WTC11 (cell line): Measurements from ENCODE around the gene TRPV2. TPM values are rescaled to one million over a fixed set of nuclear protein-coding genes. Genes with fewer than 3 reads are reported as not detected.

Experiments used
- ATAC-seq: fragments of 200-7000 bp; cut with Tn5 transposase; 2 replicates; pipeline ENCODE4 v1.10.0; 2021; ENCODE audit warnings: mild to moderate bottlenecking, moderate library complexity
- CTCF ChIA-PET: fragments of 300-600 bp; sonication (Branson Sonifier 250); formaldehyde crosslinking; loops from one replicate; lab custom pipeline; 2021; ENCODE audit warnings: antibody characterized with exemption; lab: Charles Lee
- POLR2A ChIA-PET: fragments of 350-600 bp; sonication (Branson Sonifier 250); formaldehyde crosslinking; loops from one replicate; lab custom pipeline; 2021; ENCODE audit warnings: antibody characterized with exemption; lab: Charles Lee
- DNase-seq: peaks from one replicate; pipeline ENCODE4 v3.0.0; 2021; ENCODE audit warnings: low spot score
- H3K27ac Mint-ChIP-seq: 2 replicates; pipeline ENCODE4 v1.8.0; 2021; ENCODE audit warnings: mixed read lengths
- H3K27me3 Mint-ChIP-seq: 2 replicates; pipeline ENCODE4 v1.8.0; 2021; ENCODE audit warnings: low read depth, mild to moderate bottlenecking, moderate library complexity, mixed read lengths
- H3K36me3 Mint-ChIP-seq: 2 replicates; pipeline ENCODE4 v1.8.0; 2021; ENCODE audit warnings: mixed read lengths
- H3K4me1 Mint-ChIP-seq: 2 replicates; pipeline ENCODE4 v1.8.0; 2022; ENCODE audit warnings: mixed read lengths
- H3K4me3 Mint-ChIP-seq: 2 replicates; pipeline ENCODE4 v1.8.0; 2021; ENCODE audit warnings: mild to moderate bottlenecking, moderate library complexity, mixed read lengths
- H3K9me3 Mint-ChIP-seq: 2 replicates; pipeline ENCODE4 v1.8.0; 2021; ENCODE audit warnings: mixed read lengths
- FOXK1 ChIP-seq: sonication (generic); formaldehyde crosslinking; IDR thresholded peaks from 2 replicates; pipeline ENCODE4 v1.8.0; 2022; ENCODE audit warnings: mild to moderate bottlenecking, moderate library complexity, missing genetic modification reagents
- FOXP1 ChIP-seq: sonication (generic); formaldehyde crosslinking; IDR thresholded peaks from 2 replicates; pipeline ENCODE4 v1.8.0; 2022; ENCODE audit warnings: missing genetic modification reagents, mild to moderate bottlenecking, moderate library complexity, borderline replicate concordance
- GABPB1 ChIP-seq: sonication (generic); formaldehyde crosslinking; IDR thresholded peaks from 2 replicates; pipeline ENCODE4 v1.8.1; 2023; ENCODE audit warnings: mild to moderate bottlenecking, missing genetic modification reagents
- JAZF1 ChIP-seq: fragments of 250-450 bp; sonication (Bioruptor Pico); IDR thresholded peaks from 2 replicates; pipeline ENCODE4 v1.9.0; 2021; ENCODE audit warnings: moderate library complexity, mild to moderate bottlenecking, inconsistent platforms
- JUN ChIP-seq: sonication (generic); formaldehyde crosslinking; IDR thresholded peaks from 2 replicates; pipeline ENCODE4 v1.8.0; 2023; ENCODE audit warnings: mild to moderate bottlenecking, missing genetic modification reagents
- NFE2L1 ChIP-seq: sonication (generic); formaldehyde crosslinking; IDR thresholded peaks from 2 replicates; pipeline ENCODE4 v1.8.1; 2023; ENCODE audit warnings: missing genetic modification reagents
- SOX15 ChIP-seq: fragments of 250-450 bp; sonication (Bioruptor Pico); IDR thresholded peaks from 2 replicates; pipeline ENCODE4 v1.9.0; 2021; ENCODE audit warnings: mild to moderate bottlenecking
- TP53 ChIP-seq: sonication (generic); formaldehyde crosslinking; IDR thresholded peaks from 2 replicates; pipeline ENCODE4 v1.8.1; 2023; ENCODE audit warnings: mild to moderate bottlenecking, missing genetic modification reagents
- ZNF138 ChIP-seq: sonication (generic); formaldehyde crosslinking; conservative IDR thresholded peaks from 2 replicates; pipeline ENCODE4 v1.8.1; 2022; ENCODE audit warnings: mild to moderate bottlenecking, moderate library complexity, missing genetic modification reagents
- ZNF317 ChIP-seq: sonication (generic); formaldehyde crosslinking; IDR thresholded peaks from 2 replicates; pipeline ENCODE4 v1.8.1; 2023; ENCODE audit warnings: low read depth, mild to moderate bottlenecking, moderate library complexity, missing genetic modification reagents, borderline replicate concordance
- total RNA-seq: library from RNA; stranded (reverse); gene quantifications from 3 replicates; pipeline ENCODE4 v1.2.3, GENCODE V29; 2021
- TF ChIP-seq, protein P1 (sequence below): sonication (generic); formaldehyde crosslinking; IDR thresholded peaks from 2 replicates; pipeline ENCODE4 v1.8.0; 2022; ENCODE audit warnings: mild to moderate bottlenecking, missing genetic modification reagents
- TF ChIP-seq, protein P2 (sequence below): sonication (generic); formaldehyde crosslinking; IDR thresholded peaks from 2 replicates; pipeline ENCODE4 v1.8.0; 2022; ENCODE audit warnings: mild to moderate bottlenecking, missing genetic modification reagents
- TF ChIP-seq, protein P3 (sequence below): sonication (generic); formaldehyde crosslinking; IDR thresholded peaks from 2 replicates; pipeline ENCODE4 v1.8.1; 2023; ENCODE audit warnings: mild to moderate bottlenecking, missing genetic modification reagents, borderline replicate concordance
- TF ChIP-seq, protein P4 (sequence below): fragments of 250-450 bp; sonication (Bioruptor Pico); IDR thresholded peaks from 2 replicates; pipeline ENCODE4 v1.9.0; 2021; ENCODE audit warnings: mild to moderate bottlenecking
- TF ChIP-seq, protein P5 (sequence below): sonication (generic); formaldehyde crosslinking; IDR thresholded peaks from 2 replicates; pipeline ENCODE4 v1.8.1; 2023; ENCODE audit warnings: mild to moderate bottlenecking, missing genetic modification reagents
- TF ChIP-seq, protein P6 (sequence below): sonication (generic); formaldehyde crosslinking; IDR thresholded peaks from 2 replicates; pipeline ENCODE4 v1.8.0; 2022; ENCODE audit warnings: mild to moderate bottlenecking, missing genetic modification reagents
- TF ChIP-seq, protein P7 (sequence below): sonication (generic); formaldehyde crosslinking; conservative IDR thresholded peaks from 2 replicates; pipeline ENCODE4 v1.8.1; 2023; ENCODE audit warnings: mild to moderate bottlenecking, low read depth, missing genetic modification reagents, moderate library complexity
- TF ChIP-seq, protein P8 (sequence below): sonication (generic); formaldehyde crosslinking; IDR thresholded peaks from 2 replicates; pipeline ENCODE4 v1.8.1; 2022; ENCODE audit warnings: low read depth, mild to moderate bottlenecking, moderate library complexity, missing genetic modification reagents, borderline replicate concordance

TRPV2 gene
- total RNA-seq, 1 experiment from 2014 or later: 3.5 TPM

DNA sequence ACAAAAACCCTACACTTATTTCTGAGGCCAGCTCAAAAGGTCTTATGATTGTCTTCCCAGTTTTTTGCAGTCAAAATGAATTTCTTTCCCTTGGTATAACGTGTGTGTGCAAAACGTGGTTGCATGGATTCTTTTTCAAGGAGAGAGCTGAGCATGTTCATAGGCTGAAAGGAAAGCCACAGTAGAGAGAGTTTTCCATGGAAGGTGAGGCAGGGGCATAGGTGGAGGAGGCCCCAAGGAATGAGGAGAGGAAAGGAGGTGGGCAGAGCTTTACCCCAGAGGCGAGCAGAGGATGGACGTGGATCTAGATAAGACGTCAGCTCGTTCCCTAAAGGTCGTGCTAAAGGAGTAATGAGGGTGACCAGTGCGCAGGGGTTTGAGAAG lies 22.8 kb downstream of the TRPV2 start:
- peak; percentile 1 for ATAC-seq
- Mint-ChIP-seq H3K36me3 (peaks cover 42% of the 10 kb centered on the region), H3K27ac (peak overlapping the region; percentile 100), H3K27me3 (no peaks in the 10 kb centered on the region; the same call in 1 of the 2 replicates), H3K9me3 (no peaks in the 10 kb centered on the region), H3K4me1 (peaks cover 65% of the 10 kb centered on the region), H3K4me3 (peak overlapping the region; percentile 99)
- TF ChIP-seq, protein P1, sequence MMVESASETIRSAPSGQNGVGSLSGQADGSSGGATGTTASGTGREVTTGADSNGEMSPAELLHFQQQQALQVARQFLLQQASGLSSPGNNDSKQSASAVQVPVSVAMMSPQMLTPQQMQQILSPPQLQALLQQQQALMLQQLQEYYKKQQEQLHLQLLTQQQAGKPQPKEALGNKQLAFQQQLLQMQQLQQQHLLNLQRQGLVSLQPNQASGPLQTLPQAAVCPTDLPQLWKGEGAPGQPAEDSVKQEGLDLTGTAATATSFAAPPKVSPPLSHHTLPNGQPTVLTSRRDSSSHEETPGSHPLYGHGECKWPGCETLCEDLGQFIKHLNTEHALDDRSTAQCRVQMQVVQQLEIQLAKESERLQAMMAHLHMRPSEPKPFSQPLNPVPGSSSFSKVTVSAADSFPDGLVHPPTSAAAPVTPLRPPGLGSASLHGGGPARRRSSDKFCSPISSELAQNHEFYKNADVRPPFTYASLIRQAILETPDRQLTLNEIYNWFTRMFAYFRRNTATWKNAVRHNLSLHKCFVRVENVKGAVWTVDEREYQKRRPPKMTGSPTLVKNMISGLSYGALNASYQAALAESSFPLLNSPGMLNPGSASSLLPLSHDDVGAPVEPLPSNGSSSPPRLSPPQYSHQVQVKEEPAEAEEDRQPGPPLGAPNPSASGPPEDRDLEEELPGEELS (CRISPR knock-in tag): no peak
- TF ChIP-seq, protein P2, sequence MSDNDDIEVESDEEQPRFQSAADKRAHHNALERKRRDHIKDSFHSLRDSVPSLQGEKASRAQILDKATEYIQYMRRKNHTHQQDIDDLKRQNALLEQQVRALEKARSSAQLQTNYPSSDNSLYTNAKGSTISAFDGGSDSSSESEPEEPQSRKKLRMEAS (CRISPR knock-in tag): no peak
- TF ChIP-seq ZNF138: no peak
- CTCF ChIA-PET: interaction anchor here (0.5 to 4.1 kb wide), 15 partner anchors 10 to 440 kb away, joined by 4 to 49 read pairs (median 6); partner anchors contain the start of genes CENPV, TRPV2 and UBB
- DNase-seq: no peak
- POLR2A ChIA-PET: interaction anchor here (0.5 to 1.9 kb wide), 14 partner anchors 11 to 152 kb away, joined by 3 to 16 read pairs (median 6); partner anchors contain the start of genes CENPV, TRPV2 and UBB

DNA sequence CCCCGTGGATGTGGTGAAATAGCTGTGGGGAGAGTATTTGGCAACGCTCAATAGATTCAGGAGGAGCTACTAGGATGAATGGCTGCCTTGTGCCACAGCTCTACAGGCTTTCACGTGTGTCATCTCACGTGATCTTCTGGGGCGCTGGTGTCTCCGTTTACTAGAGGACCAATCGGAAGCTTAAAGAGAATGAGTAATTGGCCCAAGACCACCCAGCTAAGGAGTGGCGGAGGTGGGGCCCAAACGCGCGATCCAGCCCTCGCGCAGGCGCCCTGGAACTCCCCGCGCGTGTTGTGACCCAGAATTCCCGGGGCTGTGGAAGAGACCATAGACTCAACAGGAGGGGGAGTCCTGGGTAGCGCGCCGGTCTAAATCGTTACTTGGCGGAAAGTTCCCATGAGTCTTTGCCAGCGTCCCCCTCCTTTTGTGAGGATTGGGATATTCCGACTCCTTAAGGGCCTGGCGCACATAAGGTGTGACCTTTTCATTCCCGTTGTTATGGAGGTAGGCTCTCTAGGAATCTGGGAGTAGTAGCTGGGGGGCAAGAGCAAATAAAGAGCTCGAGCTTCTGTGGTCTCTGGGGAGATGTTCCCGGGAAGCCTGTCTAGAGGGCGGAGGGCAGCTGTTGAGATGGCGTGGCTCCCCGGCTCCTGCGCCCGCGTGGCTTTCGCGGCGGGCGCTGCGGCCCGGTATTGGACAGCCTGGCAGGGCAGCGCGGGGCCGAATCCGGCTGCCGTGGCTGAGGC lies 23.4 kb downstream of the TRPV2 start:
- POLR2A ChIA-PET: interaction anchor here (0.5 to 1.9 kb wide), 16 partner anchors 11 to 151 kb away, joined by 3 to 16 read pairs (median 4); partner anchors contain the start of genes CENPV, TRPV2 and UBB
- peak overlapping the region; percentile 100 for H3K27ac Mint-ChIP-seq
- TF ChIP-seq SOX15 (no peak), NFE2L1 (CRISPR knock-in tag) (peak; percentile 78; the same call in 1 of the 2 replicates), FOXK1 (peak; percentile 86; the same call in 1 of the 2 replicates), GABPB1 (CRISPR knock-in tag) (peak; percentile 21; the same call in 1 of the 2 replicates), ZNF317 (no peak), JAZF1 (CRISPR knock-in tag) (no peak), TP53 (CRISPR knock-in tag) (no peak), JUN (CRISPR knock-in tag) (peak; percentile 79), FOXP1 (peak; percentile 58; the same call in 1 of the 2 replicates)
- TF ChIP-seq, protein P3, sequence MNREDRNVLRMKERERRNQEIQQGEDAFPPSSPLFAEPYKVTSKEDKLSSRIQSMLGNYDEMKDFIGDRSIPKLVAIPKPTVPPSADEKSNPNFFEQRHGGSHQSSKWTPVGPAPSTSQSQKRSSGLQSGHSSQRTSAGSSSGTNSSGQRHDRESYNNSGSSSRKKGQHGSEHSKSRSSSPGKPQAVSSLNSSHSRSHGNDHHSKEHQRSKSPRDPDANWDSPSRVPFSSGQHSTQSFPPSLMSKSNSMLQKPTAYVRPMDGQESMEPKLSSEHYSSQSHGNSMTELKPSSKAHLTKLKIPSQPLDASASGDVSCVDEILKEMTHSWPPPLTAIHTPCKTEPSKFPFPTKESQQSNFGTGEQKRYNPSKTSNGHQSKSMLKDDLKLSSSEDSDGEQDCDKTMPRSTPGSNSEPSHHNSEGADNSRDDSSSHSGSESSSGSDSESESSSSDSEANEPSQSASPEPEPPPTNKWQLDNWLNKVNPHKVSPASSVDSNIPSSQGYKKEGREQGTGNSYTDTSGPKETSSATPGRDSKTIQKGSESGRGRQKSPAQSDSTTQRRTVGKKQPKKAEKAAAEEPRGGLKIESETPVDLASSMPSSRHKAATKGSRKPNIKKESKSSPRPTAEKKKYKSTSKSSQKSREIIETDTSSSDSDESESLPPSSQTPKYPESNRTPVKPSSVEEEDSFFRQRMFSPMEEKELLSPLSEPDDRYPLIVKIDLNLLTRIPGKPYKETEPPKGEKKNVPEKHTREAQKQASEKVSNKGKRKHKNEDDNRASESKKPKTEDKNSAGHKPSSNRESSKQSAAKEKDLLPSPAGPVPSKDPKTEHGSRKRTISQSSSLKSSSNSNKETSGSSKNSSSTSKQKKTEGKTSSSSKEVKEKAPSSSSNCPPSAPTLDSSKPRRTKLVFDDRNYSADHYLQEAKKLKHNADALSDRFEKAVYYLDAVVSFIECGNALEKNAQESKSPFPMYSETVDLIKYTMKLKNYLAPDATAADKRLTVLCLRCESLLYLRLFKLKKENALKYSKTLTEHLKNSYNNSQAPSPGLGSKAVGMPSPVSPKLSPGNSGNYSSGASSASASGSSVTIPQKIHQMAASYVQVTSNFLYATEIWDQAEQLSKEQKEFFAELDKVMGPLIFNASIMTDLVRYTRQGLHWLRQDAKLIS (CRISPR knock-in tag): 0 out of 2 replicates have a peak, but pooled peaks have one; percentile 61
- TF ChIP-seq, protein P4, sequence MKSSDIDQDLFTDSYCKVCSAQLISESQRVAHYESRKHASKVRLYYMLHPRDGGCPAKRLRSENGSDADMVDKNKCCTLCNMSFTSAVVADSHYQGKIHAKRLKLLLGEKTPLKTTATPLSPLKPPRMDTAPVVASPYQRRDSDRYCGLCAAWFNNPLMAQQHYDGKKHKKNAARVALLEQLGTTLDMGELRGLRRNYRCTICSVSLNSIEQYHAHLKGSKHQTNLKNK (CRISPR knock-in tag): peak; percentile 27; the same call in 1 of the 2 replicates
- TF ChIP-seq, protein P5, sequence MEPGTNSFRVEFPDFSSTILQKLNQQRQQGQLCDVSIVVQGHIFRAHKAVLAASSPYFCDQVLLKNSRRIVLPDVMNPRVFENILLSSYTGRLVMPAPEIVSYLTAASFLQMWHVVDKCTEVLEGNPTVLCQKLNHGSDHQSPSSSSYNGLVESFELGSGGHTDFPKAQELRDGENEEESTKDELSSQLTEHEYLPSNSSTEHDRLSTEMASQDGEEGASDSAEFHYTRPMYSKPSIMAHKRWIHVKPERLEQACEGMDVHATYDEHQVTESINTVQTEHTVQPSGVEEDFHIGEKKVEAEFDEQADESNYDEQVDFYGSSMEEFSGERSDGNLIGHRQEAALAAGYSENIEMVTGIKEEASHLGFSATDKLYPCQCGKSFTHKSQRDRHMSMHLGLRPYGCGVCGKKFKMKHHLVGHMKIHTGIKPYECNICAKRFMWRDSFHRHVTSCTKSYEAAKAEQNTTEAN (CRISPR knock-in tag): 0 out of 2 replicates have a peak, but pooled peaks have one; percentile 29
- TF ChIP-seq, protein P6, sequence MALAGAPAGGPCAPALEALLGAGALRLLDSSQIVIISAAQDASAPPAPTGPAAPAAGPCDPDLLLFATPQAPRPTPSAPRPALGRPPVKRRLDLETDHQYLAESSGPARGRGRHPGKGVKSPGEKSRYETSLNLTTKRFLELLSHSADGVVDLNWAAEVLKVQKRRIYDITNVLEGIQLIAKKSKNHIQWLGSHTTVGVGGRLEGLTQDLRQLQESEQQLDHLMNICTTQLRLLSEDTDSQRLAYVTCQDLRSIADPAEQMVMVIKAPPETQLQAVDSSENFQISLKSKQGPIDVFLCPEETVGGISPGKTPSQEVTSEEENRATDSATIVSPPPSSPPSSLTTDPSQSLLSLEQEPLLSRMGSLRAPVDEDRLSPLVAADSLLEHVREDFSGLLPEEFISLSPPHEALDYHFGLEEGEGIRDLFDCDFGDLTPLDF (CRISPR knock-in tag): no peak
- TF ChIP-seq, protein P7, sequence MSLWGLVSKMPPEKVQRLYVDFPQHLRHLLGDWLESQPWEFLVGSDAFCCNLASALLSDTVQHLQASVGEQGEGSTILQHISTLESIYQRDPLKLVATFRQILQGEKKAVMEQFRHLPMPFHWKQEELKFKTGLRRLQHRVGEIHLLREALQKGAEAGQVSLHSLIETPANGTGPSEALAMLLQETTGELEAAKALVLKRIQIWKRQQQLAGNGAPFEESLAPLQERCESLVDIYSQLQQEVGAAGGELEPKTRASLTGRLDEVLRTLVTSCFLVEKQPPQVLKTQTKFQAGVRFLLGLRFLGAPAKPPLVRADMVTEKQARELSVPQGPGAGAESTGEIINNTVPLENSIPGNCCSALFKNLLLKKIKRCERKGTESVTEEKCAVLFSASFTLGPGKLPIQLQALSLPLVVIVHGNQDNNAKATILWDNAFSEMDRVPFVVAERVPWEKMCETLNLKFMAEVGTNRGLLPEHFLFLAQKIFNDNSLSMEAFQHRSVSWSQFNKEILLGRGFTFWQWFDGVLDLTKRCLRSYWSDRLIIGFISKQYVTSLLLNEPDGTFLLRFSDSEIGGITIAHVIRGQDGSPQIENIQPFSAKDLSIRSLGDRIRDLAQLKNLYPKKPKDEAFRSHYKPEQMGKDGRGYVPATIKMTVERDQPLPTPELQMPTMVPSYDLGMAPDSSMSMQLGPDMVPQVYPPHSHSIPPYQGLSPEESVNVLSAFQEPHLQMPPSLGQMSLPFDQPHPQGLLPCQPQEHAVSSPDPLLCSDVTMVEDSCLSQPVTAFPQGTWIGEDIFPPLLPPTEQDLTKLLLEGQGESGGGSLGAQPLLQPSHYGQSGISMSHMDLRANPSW (CRISPR knock-in tag): no peak
- TF ChIP-seq, protein P2 (CRISPR knock-in tag): peak; percentile 88
- TF ChIP-seq, protein P8, sequence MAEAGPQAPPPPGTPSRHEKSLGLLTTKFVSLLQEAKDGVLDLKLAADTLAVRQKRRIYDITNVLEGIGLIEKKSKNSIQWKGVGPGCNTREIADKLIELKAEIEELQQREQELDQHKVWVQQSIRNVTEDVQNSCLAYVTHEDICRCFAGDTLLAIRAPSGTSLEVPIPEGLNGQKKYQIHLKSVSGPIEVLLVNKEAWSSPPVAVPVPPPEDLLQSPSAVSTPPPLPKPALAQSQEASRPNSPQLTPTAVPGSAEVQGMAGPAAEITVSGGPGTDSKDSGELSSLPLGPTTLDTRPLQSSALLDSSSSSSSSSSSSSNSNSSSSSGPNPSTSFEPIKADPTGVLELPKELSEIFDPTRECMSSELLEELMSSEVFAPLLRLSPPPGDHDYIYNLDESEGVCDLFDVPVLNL: no peak

More for the DNA sequence above, 23.4 kb downstream of the TRPV2 start:
- peak; percentile 64 for ATAC-seq
- CTCF ChIA-PET: interaction anchor here (0.5 to 4.1 kb wide), 16 partner anchors 11 to 441 kb away, joined by 3 to 49 read pairs (median 6); partner anchors contain the start of genes CENPV, TRPV2 and UBB
- H3K36me3 Mint-ChIP-seq: peaks cover 42% of the 10 kb centered on the region
- H3K4me3 Mint-ChIP-seq: peak overlapping the region; percentile 99
- H3K27me3 Mint-ChIP-seq: no peaks in the 10 kb centered on the region; the same call in 1 of the 2 replicates
- peak; percentile 95 for DNase-seq
- H3K9me3 Mint-ChIP-seq: no peaks in the 10 kb centered on the region
- H3K4me1 Mint-ChIP-seq: peaks cover 66% of the 10 kb centered on the region
